ENCODE measurements around the gene FGD6.

The FGD6 gene

GRCh38 chr12:95201056-95201670 lies 16.1 kb downstream of the FGD6 start:
- no peak overlapping the region for H3K9ac ChIP-seq (ENCODE audit: low read depth, low read length, poor library complexity)
- H3K27ac ChIP-seq (replicated peaks; ENCODE audit: low read length) = no peak overlapping the region
- H3K9me3 ChIP-seq (replicated peaks in 1 of 2; ENCODE audit: control insufficient read depth in 2 of 2, insufficient read depth in 1 of 2, low read depth in 1 of 2, low read length in 2 of 2) = peaks cover 0 to 3% of the 10 kb centered on the region in 2 donors
- no peak overlapping the region for H2BK12ac ChIP-seq (ENCODE audit: low read length)
- H3K4me3 ChIP-seq (ENCODE audit: low read length in 2 of 2) = no peak overlapping the region
- no peak for DNase-seq (ENCODE audit: low spot score)
- H2BK5ac ChIP-seq (ENCODE audit: low read length) = no peak overlapping the region
- no peak overlapping the region for H3K18ac ChIP-seq (ENCODE audit: low read length)
- H2AFZ ChIP-seq (ENCODE audit: low read length) = no peak overlapping the region
- no peak overlapping the region for H3K4ac ChIP-seq (ENCODE audit: low read length)
- H3K4me1 ChIP-seq (ENCODE audit: control insufficient read depth in 2 of 2, insufficient read depth in 1 of 2, low read depth in 1 of 2, low read length in 2 of 2) = peaks cover 14 to 15% of the 10 kb centered on the region in 2 donors
- peaks cover 1% of the 10 kb centered on the region for H3K79me1 ChIP-seq (ENCODE audit: low read depth, low read length)
- H2BK15ac ChIP-seq (ENCODE audit: low read length) = no peak overlapping the region
- H3K36me3 ChIP-seq (replicated peaks in 1 of 2; ENCODE audit: control insufficient read depth in 2 of 2, insufficient read depth in 2 of 2, low read length in 2 of 2) = peaks cover 0 to 28% of the 10 kb centered on the region in 2 donors
- H4K91ac ChIP-seq (ENCODE audit: low read depth, low read length, poor library complexity) = no peak overlapping the region
- no CpG with 5 or more reads among the region's 4 CpGs for WGBS, 2 donors (ENCODE audit: extremely low coverage in 2 of 2, insufficient read length in 2 of 2, insufficient replicate concordance in 1 of 2)
- no peak overlapping the region for H4K8ac ChIP-seq (ENCODE audit: low read depth, low read length)
- no peak overlapping the region for H3K23ac ChIP-seq (ENCODE audit: low read depth, low read length, poor library complexity)
- H3K4me2 ChIP-seq (ENCODE audit: insufficient read depth, low read length, poor library complexity, severe bottlenecking) = no peak overlapping the region
- no peak overlapping the region for H2BK120ac ChIP-seq (ENCODE audit: low read depth, low read length)
- H3K27me3 ChIP-seq (ENCODE audit: control insufficient read depth in 3 of 3, insufficient read depth in 3 of 3, low read depth in 1 of 3, low read length in 3 of 3) = no peaks in the 10 kb centered on the region
- no peak overlapping the region for H3K14ac ChIP-seq (ENCODE audit: low read length)
- no peak overlapping the region for H2AK5ac ChIP-seq (ENCODE audit: low read depth, low read length)

- H3K4me3 ChIP-seq (ENCODE audit: low read length in 2 of 2) = no peak overlapping the region
- no peaks in the 10 kb centered on the region for H3K27me3 ChIP-seq (ENCODE audit: control insufficient read depth in 3 of 3, insufficient read depth in 3 of 3, low read depth in 1 of 3, low read length in 3 of 3)
- no peak overlapping the region for H4K91ac ChIP-seq (ENCODE audit: low read depth, low read length, poor library complexity)
- no peak overlapping the region for H2BK120ac ChIP-seq (ENCODE audit: low read depth, low read length)
- no peak overlapping the region for H4K8ac ChIP-seq (ENCODE audit: low read depth, low read length)
- H2BK5ac ChIP-seq (ENCODE audit: low read length) = no peak overlapping the region
- H3K4me2 ChIP-seq (ENCODE audit: insufficient read depth, low read length, poor library complexity, severe bottlenecking) = no peak overlapping the region
- peaks cover 0 to 28% of the 10 kb centered on the region in 2 donors for H3K36me3 ChIP-seq (replicated peaks in 1 of 2; ENCODE audit: control insufficient read depth in 2 of 2, insufficient read depth in 2 of 2, low read length in 2 of 2)
- 100% methylated on average over 1 of the region's 5 CpGs; no CpG with 5 or more reads in 1 of the 2 donors for WGBS, 2 donors (ENCODE audit: extremely low coverage in 2 of 2, insufficient read length in 2 of 2, insufficient replicate concordance in 1 of 2)
- no peak overlapping the region for H2BK15ac ChIP-seq (ENCODE audit: low read length)
- H3K18ac ChIP-seq (ENCODE audit: low read length) = no peak overlapping the region
- no peak overlapping the region for H3K23ac ChIP-seq (ENCODE audit: low read depth, low read length, poor library complexity)
- H3K27ac ChIP-seq (replicated peaks; ENCODE audit: low read length) = no peak overlapping the region
- no peak overlapping the region for H2BK12ac ChIP-seq (ENCODE audit: low read length)
- no peak overlapping the region for H2AFZ ChIP-seq (ENCODE audit: low read length)
- H2AK5ac ChIP-seq (ENCODE audit: low read depth, low read length) = no peak overlapping the region
- peaks cover 0 to 3% of the 10 kb centered on the region in 2 donors for H3K9me3 ChIP-seq (replicated peaks in 1 of 2; ENCODE audit: control insufficient read depth in 2 of 2, insufficient read depth in 1 of 2, low read depth in 1 of 2, low read length in 2 of 2)
- H3K79me1 ChIP-seq (ENCODE audit: low read depth, low read length) = peaks cover 1% of the 10 kb centered on the region
- H3K4ac ChIP-seq (ENCODE audit: low read length) = no peak overlapping the region
- peaks cover 10 to 12% of the 10 kb centered on the region in 2 donors for H3K4me1 ChIP-seq (ENCODE audit: control insufficient read depth in 2 of 2, insufficient read depth in 1 of 2, low read depth in 1 of 2, low read length in 2 of 2)
- H3K9ac ChIP-seq (ENCODE audit: low read depth, low read length, poor library complexity) = no peak overlapping the region
- no peak overlapping the region for H3K14ac ChIP-seq (ENCODE audit: low read length)
- DNase-seq (ENCODE audit: low spot score) = no peak
These were observed 17.0 kb downstream of the FGD6 start for GRCh38 chr12:95200128-95200894.

DNA sequence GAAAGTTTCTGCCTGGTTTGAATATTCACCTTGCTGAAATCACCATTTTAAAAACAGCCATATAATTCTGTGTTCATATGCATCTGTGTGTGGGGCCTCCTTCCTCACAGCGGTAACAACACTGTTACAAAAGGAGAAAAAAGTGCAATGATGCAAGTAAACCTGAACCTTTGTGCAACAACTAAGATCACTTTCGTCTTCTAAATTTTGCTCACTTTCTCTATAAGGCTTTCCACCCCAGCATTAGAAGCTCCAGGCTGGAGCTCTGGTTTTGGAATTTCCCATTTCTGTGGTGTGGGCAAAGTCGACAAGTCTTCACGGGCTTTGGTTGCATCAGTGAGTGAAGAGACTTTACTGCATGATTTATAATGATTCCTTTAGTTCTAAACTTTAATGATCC lies 18.4 kb downstream of the FGD6 start:
- Histone ChIP-seq H3K27ac (replicated peaks; ENCODE audit: low read length) (no peak overlapping the region), H2BK5ac (ENCODE audit: low read length) (no peak overlapping the region), H3K9me3 (replicated peaks in 1 of 2; ENCODE audit: control insufficient read depth in 2 of 2, insufficient read depth in 1 of 2, low read depth in 1 of 2, low read length in 2 of 2) (peaks cover 0 to 3% of the 10 kb centered on the region in 2 donors), H4K91ac (ENCODE audit: low read depth, low read length, poor library complexity) (no peak overlapping the region), H3K4ac (ENCODE audit: low read length) (no peak overlapping the region), H3K27me3 (ENCODE audit: control insufficient read depth in 3 of 3, insufficient read depth in 3 of 3, low read depth in 1 of 3, low read length in 3 of 3) (no peaks in the 10 kb centered on the region), H3K36me3 (replicated peaks in 1 of 2; ENCODE audit: control insufficient read depth in 2 of 2, insufficient read depth in 2 of 2, low read length in 2 of 2) (peaks cover 0 to 17% of the 10 kb centered on the region in 2 donors), H3K4me3 (ENCODE audit: low read length in 2 of 2) (no peak overlapping the region), H2AFZ (ENCODE audit: low read length) (no peak overlapping the region), H2AK5ac (ENCODE audit: low read depth, low read length) (no peak overlapping the region), H3K18ac (ENCODE audit: low read length) (no peak overlapping the region), H2BK120ac (ENCODE audit: low read depth, low read length) (no peak overlapping the region), H3K23ac (ENCODE audit: low read depth, low read length, poor library complexity) (no peak overlapping the region), H2BK12ac (ENCODE audit: low read length) (no peak overlapping the region), H3K79me1 (ENCODE audit: low read depth, low read length) (peaks cover 1% of the 10 kb centered on the region), H3K14ac (ENCODE audit: low read length) (no peak overlapping the region), H3K4me2 (ENCODE audit: insufficient read depth, low read length, poor library complexity, severe bottlenecking) (no peak overlapping the region), H3K4me1 (ENCODE audit: control insufficient read depth in 2 of 2, insufficient read depth in 1 of 2, low read depth in 1 of 2, low read length in 2 of 2) (peaks cover 3% of the 10 kb centered on the region in 2 donors), H4K8ac (ENCODE audit: low read depth, low read length) (no peak overlapping the region), H2BK15ac (ENCODE audit: low read length) (no peak overlapping the region), H3K9ac (ENCODE audit: low read depth, low read length, poor library complexity) (no peak overlapping the region)
- DNase-seq (ENCODE audit: low spot score) = no peak
- no CpG with 5 or more reads among the region's 4 CpGs for WGBS, 2 donors (ENCODE audit: extremely low coverage in 2 of 2, insufficient read length in 2 of 2, insufficient replicate concordance in 1 of 2)

DNA sequence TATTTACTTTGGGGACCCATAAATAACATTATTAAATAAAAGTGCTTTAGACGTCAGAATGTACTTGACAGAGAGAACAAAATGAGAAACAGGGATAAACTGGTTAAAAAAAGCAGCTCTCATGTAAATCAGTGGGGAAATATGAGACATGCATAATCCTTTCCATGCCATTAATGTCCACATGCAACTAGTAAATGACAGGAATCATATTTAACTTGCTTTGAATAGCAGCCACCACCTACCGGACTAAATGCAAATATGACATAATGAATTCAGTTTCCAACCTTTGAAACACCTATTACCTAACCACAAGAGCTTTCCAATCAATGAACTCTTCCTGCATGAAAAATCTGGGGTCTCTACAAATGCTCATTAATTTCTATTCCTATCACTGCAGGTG lies 19.6 kb downstream of the FGD6 start:
- Histone ChIP-seq H3K4me3 (ENCODE audit: low read length in 2 of 2) (no peak overlapping the region), H3K4me2 (ENCODE audit: insufficient read depth, low read length, poor library complexity, severe bottlenecking) (no peak overlapping the region), H3K9me3 (replicated peaks in 1 of 2; ENCODE audit: control insufficient read depth in 2 of 2, insufficient read depth in 1 of 2, low read depth in 1 of 2, low read length in 2 of 2) (peaks cover 0 to 3% of the 10 kb centered on the region in 2 donors), H2BK15ac (ENCODE audit: low read length) (no peak overlapping the region), H4K8ac (ENCODE audit: low read depth, low read length) (no peak overlapping the region), H3K23ac (ENCODE audit: low read depth, low read length, poor library complexity) (no peak overlapping the region), H4K91ac (ENCODE audit: low read depth, low read length, poor library complexity) (no peak overlapping the region), H3K4me1 (ENCODE audit: control insufficient read depth in 2 of 2, insufficient read depth in 1 of 2, low read depth in 1 of 2, low read length in 2 of 2) (peaks cover under 1% of the 10 kb centered on the region in 2 donors), H3K36me3 (replicated peaks in 1 of 2; ENCODE audit: control insufficient read depth in 2 of 2, insufficient read depth in 2 of 2, low read length in 2 of 2) (peaks cover 0 to 8% of the 10 kb centered on the region in 2 donors), H2AK5ac (ENCODE audit: low read depth, low read length) (no peak overlapping the region), H2AFZ (ENCODE audit: low read length) (no peak overlapping the region), H3K18ac (ENCODE audit: low read length) (no peak overlapping the region), H3K4ac (ENCODE audit: low read length) (no peak overlapping the region), H2BK12ac (ENCODE audit: low read length) (no peak overlapping the region), H2BK120ac (ENCODE audit: low read depth, low read length) (no peak overlapping the region), H3K9ac (ENCODE audit: low read depth, low read length, poor library complexity) (no peak overlapping the region), H3K27me3 (ENCODE audit: control insufficient read depth in 3 of 3, insufficient read depth in 3 of 3, low read depth in 1 of 3, low read length in 3 of 3) (no peaks in the 10 kb centered on the region), H3K14ac (ENCODE audit: low read length) (no peak overlapping the region), H3K27ac (replicated peaks; ENCODE audit: low read length) (no peak overlapping the region), H3K79me1 (ENCODE audit: low read depth, low read length) (peaks cover 1% of the 10 kb centered on the region), H2BK5ac (ENCODE audit: low read length) (no peak overlapping the region)
- no peak for DNase-seq (ENCODE audit: low spot score)
- no CpG with 5 or more reads among the region's 2 CpGs for WGBS, 2 donors (ENCODE audit: extremely low coverage in 2 of 2, insufficient read length in 2 of 2, insufficient replicate concordance in 1 of 2)

All from neuronal stem cell (in vitro differentiated cells).